CD4-positive, alpha-beta memory T cell (primary cell): Measurements from ENCODE around the gene CWF19L1. TPM values are rescaled to one million over a fixed set of nuclear protein-coding genes. Genes with fewer than 3 reads are reported as not detected.
A peak's percentile ranks its signal among the peaks of the same experiment; 100 is the strongest.
"Not testable (repeated sequence)": the region's sequence is repeated elsewhere in the genome, so short reads cannot be mapped to it uniquely, and the experiment has no call there.

Experiments
- CTCF ChIA-PET: fragments of 350-600 bp; sonication (Branson Sonifier 250); formaldehyde crosslinking; loops from one replicate; lab custom pipeline; 2021; ENCODE audit warnings: inconsistent platforms; ENCODE audit not compliant: partially characterized antibody; lab: Charles Lee
- POLR2A ChIA-PET: fragments of 350-600 bp; sonication (Branson Sonifier 250); formaldehyde crosslinking; loops from one replicate; lab custom pipeline; 2021; ENCODE audit not compliant: partially characterized antibody; lab: Charles Lee
- DNase-seq, 5 donors: peaks; one replicate each; pipeline versions ENCODE4 v3.0.0 to v3.0.0-alpha.2; 2020 to 2022; ENCODE audit warnings: mixed read lengths in 1 of 5
- H3K27ac ChIP-seq: one replicate; pipeline ENCODE4 v1.7.0; 2013; ENCODE audit warnings: low read depth, low read length
- H3K27me3 ChIP-seq: 2 replicates; pipeline ENCODE4 v1.7.0; 2013; ENCODE audit warnings: mild to moderate bottlenecking, low read length, moderate library complexity; ENCODE audit not compliant: insufficient read depth
- H3K36me3 ChIP-seq: 2 replicates; pipeline ENCODE4 v1.7.0; 2013; ENCODE audit warnings: mild to moderate bottlenecking, low read length, moderate library complexity; ENCODE audit not compliant: insufficient read depth
- H3K4me1 ChIP-seq: 2 replicates; pipeline ENCODE4 v1.7.0; 2013; ENCODE audit warnings: mild to moderate bottlenecking, low read length, moderate library complexity; ENCODE audit not compliant: insufficient read depth
- H3K4me3 ChIP-seq, 2 donors: one replicate each; pipeline ENCODE4 v1.7.0; 2013; ENCODE audit warnings: low read length in 2 of 2, mild to moderate bottlenecking in 1 of 2
- H3K9me3 ChIP-seq, 2 donors: one replicate each; pipeline ENCODE4 v1.7.0; 2013; ENCODE audit warnings: low read length in 2 of 2, control low read depth in 1 of 2; ENCODE audit not compliant: control insufficient read depth in 1 of 2
- H3K27ac Mint-ChIP-seq, 7 donors: one replicate each; pipeline ENCODE4 v1.8.0; 2020 to 2021; ENCODE audit warnings: mixed read lengths in 7 of 7, mild to moderate bottlenecking in 6 of 7, inconsistent platforms in 3 of 7, moderate library complexity in 3 of 7
- H3K27me3 Mint-ChIP-seq, 2 donors: one replicate each; pipeline ENCODE4 v1.8.0; 2020 to 2021; ENCODE audit warnings: mixed read lengths in 2 of 2
- H3K36me3 Mint-ChIP-seq, 2 donors: one replicate each; pipeline ENCODE4 v1.8.0; 2020 to 2021; ENCODE audit warnings: mixed read lengths in 2 of 2, inconsistent platforms in 1 of 2, mild to moderate bottlenecking in 1 of 2
- H3K4me1 Mint-ChIP-seq, 4 donors: one replicate each; pipeline ENCODE4 v1.8.0; 2020 to 2021; ENCODE audit warnings: mixed read lengths in 4 of 4, mild to moderate bottlenecking in 1 of 4
- H3K4me3 Mint-ChIP-seq, 8 donors: one replicate each; pipeline ENCODE4 v1.8.0; 2020 to 2021; ENCODE audit warnings: mixed read lengths in 8 of 8, mild to moderate bottlenecking in 7 of 8, moderate library complexity in 6 of 8, inconsistent platforms in 3 of 8
- H3K9me3 Mint-ChIP-seq, 8 donors: one replicate each; pipeline ENCODE4 v1.8.0; 2020 to 2021; ENCODE audit warnings: mixed read lengths in 8 of 8, mild to moderate bottlenecking in 5 of 8, inconsistent platforms in 3 of 8, moderate library complexity in 1 of 8
- intact Hi-C: fragments of 100-400 bp; cut with micrococcal nuclease; formaldehyde crosslinking; loops from one replicate; pipeline ENCODE4 v1.15.1; 2023
- polyA plus RNA-seq, 2 donors: library from polyadenylated mRNA; unstranded; fragments of 300-500 nt; fragmentation: Illumina TruSeq; gene quantifications; one replicate each; pipeline ENCODE4 v1.2.3, GENCODE V29; 2021
- total RNA-seq, 2 experiments: library from RNA; stranded (reverse); gene quantifications; one replicate each; pipeline ENCODE4 v1.2.3, GENCODE V29; 2021

CWF19L1 gene
- total and polyA plus RNA-seq, 4 experiments from 2014 or later = 18.4 to 44.0 (median 37.1) TPM

GRCh38 chr10:100301123-100301522 lies 33.7 kb upstream of the CWF19L1 start:
- CTCF ChIA-PET, intact Hi-C loops, H3K9me3 Mint-ChIP-seq, H3K36me3 ChIP-seq, H3K27me3 ChIP-seq, H3K27ac ChIP-seq, H3K36me3 Mint-ChIP-seq, H3K4me1 Mint-ChIP-seq, H3K9me3 ChIP-seq, H3K4me3 ChIP-seq, POLR2A ChIA-PET, H3K27ac Mint-ChIP-seq, H3K4me3 Mint-ChIP-seq, DNase-seq, H3K4me1 ChIP-seq: not testable (repeated sequence)
- H3K27me3 Mint-ChIP-seq = peaks cover 36 to 45% of the 10 kb centered on the region in 2 donors

DNA sequence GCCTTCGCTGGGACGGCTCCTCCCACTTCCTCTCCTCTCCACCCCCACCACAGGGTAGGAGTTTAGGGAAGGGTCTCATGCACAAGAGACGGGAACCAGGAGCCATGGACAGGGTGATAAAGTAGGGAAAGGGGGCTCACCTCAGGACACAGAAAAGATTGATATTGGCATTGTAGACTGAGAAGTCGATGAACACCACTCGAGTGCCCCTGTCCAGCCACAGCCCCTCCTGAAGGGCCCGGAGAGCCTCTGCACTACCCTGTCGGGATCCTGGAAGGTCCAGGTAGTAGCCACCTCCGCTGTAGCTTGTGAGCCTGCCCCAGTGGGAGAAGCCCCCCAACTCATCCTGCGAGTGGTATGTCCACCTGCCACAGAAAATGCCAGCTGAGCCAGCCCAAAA lies 29.8 kb upstream of the CWF19L1 start:
- POLR2A ChIA-PET = interaction anchor here (1.0 kb wide), 2 partner anchors 10 to 50 kb away, joined by 3 read pairs; partner anchors contain the start of gene SCD
- H3K4me1 Mint-ChIP-seq = no peaks in the 10 kb centered on the region
- peaks cover 30 to 35% of the 10 kb centered on the region in 2 donors for H3K27me3 Mint-ChIP-seq

GRCh38 chr10:100293066-100293465 lies 25.6 kb upstream of the CWF19L1 start:
- intact Hi-C loops = no loop called here
- H3K9me3 ChIP-seq = no peaks in the 10 kb centered on the region
- H3K9me3 Mint-ChIP-seq = no peaks in the 10 kb centered on the region
- no peak overlapping the region for H3K27ac ChIP-seq
- no peaks in the 10 kb centered on the region for H3K36me3 Mint-ChIP-seq
- H3K27me3 ChIP-seq = no peaks in the 10 kb centered on the region
- DNase-seq = no peak
- H3K36me3 ChIP-seq = no peaks in the 10 kb centered on the region
- peaks cover 18 to 20% of the 10 kb centered on the region in 2 donors for H3K27me3 Mint-ChIP-seq
- H3K4me3 ChIP-seq = no peak overlapping the region
- ChIA-PET POLR2A (no interaction called here), CTCF (no interaction called here)
- no peaks in the 10 kb centered on the region for H3K4me1 ChIP-seq
- H3K4me3 Mint-ChIP-seq = no peak overlapping the region
- H3K27ac Mint-ChIP-seq = no peak overlapping the region
- no peaks in the 10 kb centered on the region for H3K4me1 Mint-ChIP-seq

More for the DNA sequence above, 29.8 kb upstream of the CWF19L1 start:
- Mint-ChIP-seq H3K27ac (no peak overlapping the region), H3K9me3 (peaks cover 0 to 10% (median 3%) of the 10 kb centered on the region in 8 donors), H3K36me3 (no peaks in the 10 kb centered on the region), H3K4me3 (no peak overlapping the region)
- Histone ChIP-seq H3K27me3 (no peaks in the 10 kb centered on the region), H3K36me3 (no peaks in the 10 kb centered on the region), H3K9me3 (no peaks in the 10 kb centered on the region), H3K4me3 (no peak overlapping the region), H3K27ac (no peak overlapping the region), H3K4me1 (no peaks in the 10 kb centered on the region)
- no peak for DNase-seq
- intact Hi-C loops = no loop called here
- CTCF ChIA-PET = interaction anchor here (1.6 kb wide), 1 partner anchor 221 kb away, joined by 4 read pairs; no protein-coding TSS in a partner anchor

GRCh38 chr10:100292300-100292699 lies 24.9 kb upstream of the CWF19L1 start:
- POLR2A ChIA-PET, CTCF ChIA-PET, DNase-seq, H3K36me3 Mint-ChIP-seq, H3K9me3 Mint-ChIP-seq, intact Hi-C loops, H3K4me3 Mint-ChIP-seq, H3K4me3 ChIP-seq, H3K27ac Mint-ChIP-seq, H3K27ac ChIP-seq, H3K4me1 Mint-ChIP-seq, H3K4me1 ChIP-seq, H3K9me3 ChIP-seq, H3K27me3 ChIP-seq, H3K36me3 ChIP-seq: not testable (repeated sequence)
- H3K27me3 Mint-ChIP-seq = peaks cover 17% of the 10 kb centered on the region in 2 donors

DNA sequence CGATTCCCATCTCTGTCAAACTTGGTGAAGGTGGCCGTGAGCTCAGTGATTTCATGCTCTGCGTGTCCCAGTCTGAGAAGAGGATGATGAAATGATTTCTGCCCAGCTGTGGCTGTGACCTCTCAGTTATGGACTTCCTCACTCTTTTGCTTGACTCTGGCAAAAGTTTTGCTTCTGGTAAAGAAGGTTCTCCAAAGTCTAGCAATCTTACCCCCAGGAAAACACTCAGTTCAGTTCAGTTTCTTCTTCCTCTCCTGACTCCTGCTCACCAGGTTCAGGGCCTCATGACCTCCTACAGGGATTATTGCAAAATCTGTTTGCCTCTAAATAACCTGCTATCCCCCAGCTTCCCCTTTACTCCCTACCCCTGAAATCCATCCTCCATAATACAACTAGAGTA lies 23.9 kb upstream of the CWF19L1 start:
- Histone ChIP-seq H3K36me3 (no peaks in the 10 kb centered on the region), H3K9me3 (no peaks in the 10 kb centered on the region), H3K27me3 (no peaks in the 10 kb centered on the region), H3K27ac (no peak overlapping the region), H3K4me1 (peaks cover 6% of the 10 kb centered on the region), H3K4me3 (no peak overlapping the region)
- peak overlapping the region in 1 of 7 donors; percentile 18 for H3K27ac Mint-ChIP-seq
- peaks cover 6 to 15% (median 7%) of the 10 kb centered on the region in 4 donors for H3K4me1 Mint-ChIP-seq
- CTCF ChIA-PET = no interaction called here
- H3K27me3 Mint-ChIP-seq = peaks cover 13 to 14% of the 10 kb centered on the region in 2 donors
- intact Hi-C loops = no loop called here
- DNase-seq = no peak
- no peak overlapping the region for H3K4me3 Mint-ChIP-seq
- peaks cover 0 to 2% of the 10 kb centered on the region in 2 donors for H3K36me3 Mint-ChIP-seq
- H3K9me3 Mint-ChIP-seq = no peaks in the 10 kb centered on the region
- POLR2A ChIA-PET = no interaction called here

- POLR2A ChIA-PET = no interaction called here
- Mint-ChIP-seq H3K4me3 (no peak overlapping the region), H3K27me3 (peaks cover 5 to 10% of the 10 kb centered on the region in 2 donors), H3K36me3 (peaks cover 0 to 12% of the 10 kb centered on the region in 2 donors), H3K27ac (peak overlapping the region in 2 of 7 donors; percentile 4 to 28), H3K4me1 (peaks cover 19 to 29% (median 23%) of the 10 kb centered on the region in 4 donors), H3K9me3 (peaks cover 0 to 6% (median 0%) of the 10 kb centered on the region in 8 donors)
- Histone ChIP-seq H3K27me3 (no peaks in the 10 kb centered on the region), H3K36me3 (no peaks in the 10 kb centered on the region), H3K27ac (no peak overlapping the region), H3K9me3 (no peaks in the 10 kb centered on the region), H3K4me1 (peaks cover 17% of the 10 kb centered on the region), H3K4me3 (no peak overlapping the region)
- intact Hi-C loops = loop anchor here (5.0 kb wide), 2 partner anchors 102 to 1063 kb away; partner anchors contain the start of genes BTRC and ERLIN1
- DNase-seq = no peak
- CTCF ChIA-PET = no interaction called here
These were observed 22.2 kb upstream of the CWF19L1 start for GRCh38 chr10:100289641-100290040.

DNA sequence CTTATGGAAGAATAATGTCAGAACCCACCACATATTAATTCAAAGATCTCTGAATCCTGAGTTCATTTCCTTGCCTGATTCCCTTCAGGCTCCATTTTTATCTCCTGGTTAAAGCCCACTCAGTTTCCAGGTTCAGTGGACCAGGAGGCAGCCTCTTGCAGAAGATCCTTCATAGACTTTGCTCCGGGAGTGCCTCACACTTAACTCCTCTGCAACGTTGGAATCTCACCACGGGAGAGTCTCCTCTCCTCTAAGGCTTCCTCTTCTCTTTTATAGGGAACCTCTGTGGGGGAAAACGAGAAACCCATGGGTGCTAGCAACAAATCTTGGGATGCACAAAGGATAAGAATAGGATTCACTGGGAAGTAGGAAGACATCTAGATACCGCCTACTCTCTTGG lies 20.8 kb upstream of the CWF19L1 start:
- H3K4me3 Mint-ChIP-seq = peak overlapping the region in 4 of 8 donors; percentile 12 to 99 (median 44)
- CTCF ChIA-PET = no interaction called here
- H3K27ac Mint-ChIP-seq = peak overlapping the region in 3 of 7 donors; percentile 56 to 95 (median 78)

More for the DNA sequence above, 20.8 kb upstream of the CWF19L1 start:
- Histone ChIP-seq H3K4me1 (peaks cover 30% of the 10 kb centered on the region), H3K36me3 (no peaks in the 10 kb centered on the region), H3K27me3 (no peaks in the 10 kb centered on the region), H3K27ac (no peak overlapping the region), H3K4me3 (no peak overlapping the region), H3K9me3 (no peaks in the 10 kb centered on the region)
- H3K27me3 Mint-ChIP-seq = peaks cover 3 to 5% of the 10 kb centered on the region in 2 donors
- peaks cover 0 to 6% (median 0%) of the 10 kb centered on the region in 8 donors for H3K9me3 Mint-ChIP-seq
- intact Hi-C loops = loop anchor here (5.0 kb wide), 2 partner anchors 101 to 1064 kb away; partner anchors contain the start of genes BTRC and ERLIN1
- POLR2A ChIA-PET = no interaction called here
- H3K36me3 Mint-ChIP-seq = peaks cover 0 to 13% of the 10 kb centered on the region in 2 donors
- no peak for DNase-seq
- peaks cover 21 to 32% (median 25%) of the 10 kb centered on the region in 4 donors for H3K4me1 Mint-ChIP-seq
